GM10266 (cell line): ENCODE results near the gene CEBPZ.

Experiments used
- DNase-seq: peaks from one replicate; pipeline ENCODE4 v3.0.0; 2012; ENCODE audit errors: extremely low spot score
- TF ChIP-seq, protein P1 (sequence below): IDR thresholded peaks from 2 replicates; pipeline ENCODE4 v1.5.1; 2012; ENCODE audit warnings: mild to moderate bottlenecking, low read depth; ENCODE audit not compliant: control insufficient read depth, insufficient read depth; ENCODE audit errors: missing control alignments

The CEBPZ gene

GRCh38 chr2:37156071-37156856 is 75.1 kb downstream of the CEBPZ start:
- TF ChIP-seq, protein P1, sequence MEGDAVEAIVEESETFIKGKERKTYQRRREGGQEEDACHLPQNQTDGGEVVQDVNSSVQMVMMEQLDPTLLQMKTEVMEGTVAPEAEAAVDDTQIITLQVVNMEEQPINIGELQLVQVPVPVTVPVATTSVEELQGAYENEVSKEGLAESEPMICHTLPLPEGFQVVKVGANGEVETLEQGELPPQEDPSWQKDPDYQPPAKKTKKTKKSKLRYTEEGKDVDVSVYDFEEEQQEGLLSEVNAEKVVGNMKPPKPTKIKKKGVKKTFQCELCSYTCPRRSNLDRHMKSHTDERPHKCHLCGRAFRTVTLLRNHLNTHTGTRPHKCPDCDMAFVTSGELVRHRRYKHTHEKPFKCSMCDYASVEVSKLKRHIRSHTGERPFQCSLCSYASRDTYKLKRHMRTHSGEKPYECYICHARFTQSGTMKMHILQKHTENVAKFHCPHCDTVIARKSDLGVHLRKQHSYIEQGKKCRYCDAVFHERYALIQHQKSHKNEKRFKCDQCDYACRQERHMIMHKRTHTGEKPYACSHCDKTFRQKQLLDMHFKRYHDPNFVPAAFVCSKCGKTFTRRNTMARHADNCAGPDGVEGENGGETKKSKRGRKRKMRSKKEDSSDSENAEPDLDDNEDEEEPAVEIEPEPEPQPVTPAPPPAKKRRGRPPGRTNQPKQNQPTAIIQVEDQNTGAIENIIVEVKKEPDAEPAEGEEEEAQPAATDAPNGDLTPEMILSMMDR: no peak
- DNase-seq: peak; percentile 63

GRCh38 chr2:37154785-37155184 is 76.6 kb downstream of the CEBPZ start:
- peak; percentile 42 for DNase-seq
- TF ChIP-seq, protein P1: no peak

GRCh38 chr2:37153224-37153623 is 78.2 kb downstream of the CEBPZ start:
- TF ChIP-seq, protein P1: no peak
- no peak for DNase-seq
